ENCODE results near the gene UBTF. TPM values are rescaled to one million over a fixed set of nuclear protein-coding genes. Genes with fewer than 3 reads are reported as not detected.
A peak's percentile ranks its signal among the peaks of the same experiment; 100 is the strongest.

The UBTF gene
- total and polyA plus RNA-seq, 9 of the 15 experiments (the other 6 are each of a cell fraction or from before 2014, with no cell fraction given) = 1.2 to 113 (median 83.6) TPM

DNA sequence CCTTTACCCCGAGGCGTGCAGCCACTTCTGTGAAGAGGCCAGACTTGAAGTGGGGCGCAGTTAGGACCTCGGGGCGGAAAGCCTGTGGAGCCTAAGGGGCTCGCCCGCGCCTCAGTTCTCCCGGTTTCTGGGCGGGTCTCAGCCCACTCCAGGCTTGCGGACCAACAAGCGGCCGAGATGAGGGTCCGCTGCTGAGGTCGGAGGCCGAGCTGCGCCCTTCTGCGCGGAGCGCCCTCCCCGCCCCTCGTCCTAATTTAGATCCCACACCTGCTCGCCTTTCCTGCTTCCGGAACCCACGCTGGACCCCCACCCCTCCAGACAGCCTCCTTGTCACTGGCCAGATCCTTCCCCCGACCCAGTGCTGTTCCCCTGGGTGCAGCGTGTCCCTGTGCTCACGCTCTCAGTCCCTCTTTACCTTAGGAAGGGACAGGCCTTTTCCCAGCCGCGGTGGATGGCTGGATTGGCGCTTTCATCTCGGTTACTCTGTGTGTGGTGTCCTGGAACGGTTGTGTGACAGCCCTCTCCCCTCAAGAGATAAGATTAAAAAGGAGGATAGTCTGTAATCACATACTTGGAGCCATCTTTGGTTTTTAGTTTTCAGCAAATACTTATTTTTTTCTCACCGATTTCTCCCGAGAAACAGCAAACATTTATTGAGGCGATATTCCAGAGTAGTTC, 18.9 kb downstream of the UBTF start (continued):
- TF ChIP-seq ZNF592 (IDR thresholded peaks at IDR 0.05) (peak; percentile 40; the same call in 1 of the 2 replicates), PHF8 (IDR thresholded peaks at IDR 0.05; ENCODE audit: borderline replicate concordance, low read length) (peak; percentile 84), MAZ (CRISPR knock-in tag; conservative IDR thresholded peaks at IDR 0.05 in 1 of 2, IDR thresholded peaks at IDR 0.05 in 1 of 2) (peak in 1 of 2 experiments; percentile 71; a peak in 2 of 4 replicates), ATF7 (IDR thresholded peaks at IDR 0.05) (0 out of 2 replicates have a peak, but pooled peaks have one; percentile 11), RBM14 (IDR thresholded peaks at IDR 0.05; ENCODE audit: borderline replicate concordance, insufficient read depth, low read depth, low read length) (0 out of 2 replicates have a peak, but pooled peaks have one; percentile 30), ZC3H4 (CRISPR knock-in tag; IDR thresholded peaks at IDR 0.05; ENCODE audit: borderline replicate concordance) (peak; percentile 73; the same call in 1 of the 2 replicates), SUPT5H (IDR thresholded peaks at IDR 0.05) (peak; percentile 70), ETV1 (tag; conservative IDR thresholded peaks at IDR 0.05; ENCODE audit: low read depth) (0 out of 2 replicates have a peak, but pooled peaks have one; percentile 8), TOE1 (IDR thresholded peaks at IDR 0.05; ENCODE audit: borderline replicate concordance) (peak; percentile 47; the same call in 1 of the 2 replicates), TOE1 (CRISPR knock-in tag; IDR thresholded peaks at IDR 0.05; ENCODE audit: borderline replicate concordance, low read depth) (no peak), POLR2A (conservative IDR thresholded peaks at IDR 0.05) (peak; percentile 77), ZFX (CRISPR knock-in tag; IDR thresholded peaks at IDR 0.05) (peak; percentile 75), ARID1B (IDR thresholded peaks at IDR 0.05) (peak; percentile 29; the same call in 1 of the 2 replicates)
- TF ChIP-seq, protein P1, sequence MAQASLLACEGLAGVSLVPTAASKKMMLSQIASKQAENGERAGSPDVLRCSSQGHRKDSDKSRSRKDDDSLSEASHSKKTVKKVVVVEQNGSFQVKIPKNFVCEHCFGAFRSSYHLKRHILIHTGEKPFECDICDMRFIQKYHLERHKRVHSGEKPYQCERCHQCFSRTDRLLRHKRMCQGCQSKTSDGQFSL (CRISPR knock-in tag; IDR thresholded peaks at IDR 0.05) = peak; percentile 45; the same call in 1 of the 2 replicates
- TF ChIP-seq, protein P1 (tag; IDR thresholded peaks at IDR 0.05) = 0 out of 4 replicates have a peak, but pooled peaks of 1 of the 2 experiments have one; percentile 7
- TF ChIP-seq, protein P2, sequence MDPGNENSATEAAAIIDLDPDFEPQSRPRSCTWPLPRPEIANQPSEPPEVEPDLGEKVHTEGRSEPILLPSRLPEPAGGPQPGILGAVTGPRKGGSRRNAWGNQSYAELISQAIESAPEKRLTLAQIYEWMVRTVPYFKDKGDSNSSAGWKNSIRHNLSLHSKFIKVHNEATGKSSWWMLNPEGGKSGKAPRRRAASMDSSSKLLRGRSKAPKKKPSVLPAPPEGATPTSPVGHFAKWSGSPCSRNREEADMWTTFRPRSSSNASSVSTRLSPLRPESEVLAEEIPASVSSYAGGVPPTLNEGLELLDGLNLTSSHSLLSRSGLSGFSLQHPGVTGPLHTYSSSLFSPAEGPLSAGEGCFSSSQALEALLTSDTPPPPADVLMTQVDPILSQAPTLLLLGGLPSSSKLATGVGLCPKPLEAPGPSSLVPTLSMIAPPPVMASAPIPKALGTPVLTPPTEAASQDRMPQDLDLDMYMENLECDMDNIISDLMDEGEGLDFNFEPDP (CRISPR knock-in tag; IDR thresholded peaks at IDR 0.05) = no peak

Measured in K562 (cell line).